Limb (tissue), 2 donors: ENCODE data around the gene QSOX2.

Source experiments
- DNase-seq, 2 donors: peaks; one replicate each; pipeline ENCODE4 v3.0.0-alpha.2; 2016; ENCODE audit errors: extremely low spot score in 2 of 2

The QSOX2 gene

GRCh38 chr9:136283291-136284235, 38.0 kb upstream of the QSOX2 start:
- peak; percentile 61 to 82 for DNase-seq

GRCh38 chr9:136282272-136282861, 36.8 kb upstream of the QSOX2 start:
- no peak for DNase-seq

GRCh38 chr9:136281421-136282271, 36.0 kb upstream of the QSOX2 start:
- DNase-seq, result no peak

GRCh38 chr9:136280535-136281315, 35.1 kb upstream of the QSOX2 start:
- no peak for DNase-seq

GRCh38 chr9:136279471-136279870, 33.9 kb upstream of the QSOX2 start:
- DNase-seq, result no peak

- no peak for DNase-seq
Measured at GRCh38 chr9:136278894-136279293, 33.3 kb upstream of the QSOX2 start.

GRCh38 chr9:136278221-136278620, 32.6 kb upstream of the QSOX2 start:
- no peak for DNase-seq

GRCh38 chr9:136277746-136278145, 32.1 kb upstream of the QSOX2 start:
- no peak for DNase-seq

- no peak for DNase-seq
Measured at GRCh38 chr9:136276716-136277115, 31.1 kb upstream of the QSOX2 start.

GRCh38 chr9:136275655-136276429, 30.2 kb upstream of the QSOX2 start:
- no peak for DNase-seq

- no peak for DNase-seq
Measured at GRCh38 chr9:136274786-136275654, 29.4 kb upstream of the QSOX2 start.

GRCh38 chr9:136273921-136274785, 28.5 kb upstream of the QSOX2 start:
- no peak for DNase-seq

- DNase-seq, result no peak
Measured at GRCh38 chr9:136273244-136273865, 27.7 kb upstream of the QSOX2 start.

GRCh38 chr9:136270173-136270705, 24.6 kb upstream of the QSOX2 start:
- DNase-seq, result no peak

- no peak for DNase-seq
Measured at GRCh38 chr9:136268735-136269134, 23.1 kb upstream of the QSOX2 start.

- peak in 1 of 2 donors; percentile 37 for DNase-seq
Measured at GRCh38 chr9:136268318-136268717, 22.7 kb upstream of the QSOX2 start.

- DNase-seq, result peak; percentile 79 to 90
Measured at GRCh38 chr9:136267261-136268111, 21.9 kb upstream of the QSOX2 start.
